ENCODE measurements around the gene EPB41L3. TPM values are rescaled to one million over a fixed set of nuclear protein-coding genes. Genes with fewer than 3 reads are reported as not detected.
"Not testable (repeated sequence)": the region's sequence is repeated elsewhere in the genome, so short reads cannot be mapped to it uniquely, and the experiment has no call there.

The EPB41L3 gene
- total and polyA plus RNA-seq, 10 donors = 8.0 to 121 (median 49.1) TPM

DNA sequence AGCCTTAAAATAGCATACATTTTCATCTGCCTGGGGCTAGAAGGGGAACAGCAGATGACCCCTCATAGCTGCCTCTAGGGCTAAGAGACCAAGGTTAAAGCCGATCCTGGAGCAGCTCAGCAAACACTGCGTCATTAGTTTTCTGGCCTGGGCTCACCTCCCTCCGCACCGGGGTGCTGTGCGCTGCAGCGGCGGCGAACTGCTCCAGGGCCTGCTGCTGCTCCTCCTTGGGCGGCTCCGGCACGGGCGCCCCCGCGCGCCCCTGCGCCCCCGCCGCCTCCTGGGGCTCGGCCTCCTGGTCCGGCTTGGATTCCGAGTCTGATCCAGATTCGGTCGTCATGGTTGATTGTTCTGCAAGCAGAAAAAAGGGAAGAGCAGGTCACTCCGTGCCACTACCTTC lies 55.0 kb downstream of the EPB41L3 start:
- intact Hi-C loops (cut with DNase I; ENCODE audit: low total_unique reads) = no loop called here

DNA sequence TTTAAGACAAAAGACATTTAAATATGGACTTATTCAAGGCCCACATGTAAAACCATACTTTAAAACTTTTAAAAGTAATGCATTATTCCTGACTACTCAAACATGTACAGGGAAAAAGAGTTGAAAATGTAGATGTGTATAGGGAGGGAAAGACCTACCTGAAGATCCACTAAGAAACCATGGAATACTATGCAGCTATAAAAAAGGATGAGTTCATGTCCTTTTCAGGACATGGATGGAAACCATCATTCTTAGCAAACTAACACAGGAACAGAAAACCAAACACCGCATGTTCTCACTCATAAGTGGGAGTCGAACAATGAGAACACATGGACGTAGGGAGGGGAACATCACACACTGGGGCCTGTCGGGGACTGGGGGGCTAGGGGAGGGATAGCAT lies 55.8 kb downstream of the EPB41L3 start:
- 92 to 97% (median 97%) methylated on average over 4 of the region's 4 CpGs for WGBS, 5 donors
- H3K4me3 ChIP-seq; intact Hi-C loops (cut with DNase I; ENCODE audit: low total_unique reads); DNase-seq; H3K4me1 ChIP-seq; H3K36me3 ChIP-seq; H3K9me3 ChIP-seq; H3K27me3 ChIP-seq (replicated peaks in 1 of 7); H3K27ac ChIP-seq: not testable (repeated sequence)

More for the DNA sequence above, 55.0 kb downstream of the EPB41L3 start:
- H3K36me3 ChIP-seq = no peaks in the 10 kb centered on the region
- no peak overlapping the region for H3K27ac ChIP-seq
- peaks cover 0 to 4% (median 0%) of the 10 kb centered on the region in 7 donors for H3K27me3 ChIP-seq (replicated peaks in 1 of 7)
- peaks cover 0 to 5% (median 0%) of the 10 kb centered on the region in 8 donors for H3K9me3 ChIP-seq
- DNase-seq = no peak
- no peaks in the 10 kb centered on the region for H3K4me1 ChIP-seq
- no peak for TF ChIP-seq POLR2AphosphoS5 (IDR thresholded peaks at IDR 0.05)
- no peak for TF ChIP-seq POLR2A (IDR thresholded peaks at IDR 0.05)
- TF ChIP-seq, protein P1, sequence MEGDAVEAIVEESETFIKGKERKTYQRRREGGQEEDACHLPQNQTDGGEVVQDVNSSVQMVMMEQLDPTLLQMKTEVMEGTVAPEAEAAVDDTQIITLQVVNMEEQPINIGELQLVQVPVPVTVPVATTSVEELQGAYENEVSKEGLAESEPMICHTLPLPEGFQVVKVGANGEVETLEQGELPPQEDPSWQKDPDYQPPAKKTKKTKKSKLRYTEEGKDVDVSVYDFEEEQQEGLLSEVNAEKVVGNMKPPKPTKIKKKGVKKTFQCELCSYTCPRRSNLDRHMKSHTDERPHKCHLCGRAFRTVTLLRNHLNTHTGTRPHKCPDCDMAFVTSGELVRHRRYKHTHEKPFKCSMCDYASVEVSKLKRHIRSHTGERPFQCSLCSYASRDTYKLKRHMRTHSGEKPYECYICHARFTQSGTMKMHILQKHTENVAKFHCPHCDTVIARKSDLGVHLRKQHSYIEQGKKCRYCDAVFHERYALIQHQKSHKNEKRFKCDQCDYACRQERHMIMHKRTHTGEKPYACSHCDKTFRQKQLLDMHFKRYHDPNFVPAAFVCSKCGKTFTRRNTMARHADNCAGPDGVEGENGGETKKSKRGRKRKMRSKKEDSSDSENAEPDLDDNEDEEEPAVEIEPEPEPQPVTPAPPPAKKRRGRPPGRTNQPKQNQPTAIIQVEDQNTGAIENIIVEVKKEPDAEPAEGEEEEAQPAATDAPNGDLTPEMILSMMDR (IDR thresholded peaks at IDR 0.05 in 8 of 11, conservative IDR thresholded peaks at IDR 0.05 in 3 of 11) = no peak
- H3K4me3 ChIP-seq = no peak overlapping the region
- WGBS, 5 donors = 60 to 82% (median 71%) methylated on average over 23 to 24 of the region's 24 CpGs

DNA sequence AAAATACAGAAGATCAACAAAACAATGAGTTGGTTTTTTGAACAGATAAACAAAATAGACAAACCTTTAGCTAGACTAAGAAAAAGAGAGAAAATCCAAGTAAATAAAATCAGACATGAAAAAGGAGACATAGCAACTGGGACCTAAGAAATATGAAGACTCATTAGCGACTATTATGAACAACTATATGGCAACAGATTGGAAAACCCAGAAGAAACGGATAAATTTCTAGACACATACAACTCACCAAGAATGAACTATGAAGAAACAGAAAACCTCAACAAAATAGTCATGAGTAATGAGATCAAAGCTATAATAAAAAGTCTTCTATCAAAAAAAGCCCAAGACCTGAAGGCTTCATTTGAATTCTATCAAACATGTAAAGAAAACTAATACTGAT lies 59.3 kb downstream of the EPB41L3 start:
- Histone ChIP-seq H3K4me1 (no peaks in the 10 kb centered on the region), H3K27ac (no peak overlapping the region), H3K4me3 (no peak overlapping the region), H3K36me3 (no peaks in the 10 kb centered on the region), H3K9me3 (peaks cover 0 to 9% (median 5%) of the 10 kb centered on the region in 8 donors), H3K27me3 (replicated peaks in 1 of 7) (peaks cover 0 to 4% (median 0%) of the 10 kb centered on the region in 7 donors)
- DNase-seq = no peak
- TF ChIP-seq POLR2AphosphoS5 (IDR thresholded peaks at IDR 0.05) = no peak
- TF ChIP-seq, protein P1 (IDR thresholded peaks at IDR 0.05 in 8 of 11, conservative IDR thresholded peaks at IDR 0.05 in 3 of 11) = no peak
- TF ChIP-seq POLR2A (IDR thresholded peaks at IDR 0.05) = no peak
- intact Hi-C loops (cut with DNase I; ENCODE audit: low total_unique reads) = no loop called here
- 82 to 94% (median 91%) methylated on average over 2 of the region's 2 CpGs for WGBS, 5 donors

DNA sequence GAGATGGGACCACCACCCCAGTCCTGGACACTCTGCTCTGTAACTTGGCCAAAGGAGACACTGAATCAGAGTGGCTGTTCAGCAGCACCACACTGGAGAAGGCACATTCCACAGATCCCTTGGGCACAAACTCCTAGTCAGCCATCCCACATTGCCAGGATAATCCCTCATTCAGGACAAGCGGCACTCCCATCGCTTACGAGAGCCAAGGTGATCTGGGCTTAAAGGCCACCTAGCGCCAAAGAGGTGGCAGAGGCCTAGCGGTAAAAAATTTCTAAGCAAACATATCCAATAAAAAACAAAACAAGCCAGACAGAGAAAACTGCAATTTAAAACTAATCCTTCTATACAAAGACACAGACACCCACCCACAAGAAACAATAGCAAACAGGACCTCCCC lies 62.2 kb downstream of the EPB41L3 start:
- DNase-seq = no peak
- peaks cover 0 to 9% (median 5%) of the 10 kb centered on the region in 8 donors for H3K9me3 ChIP-seq
- 95 to 100% (median 99%) methylated on average over 5 of the region's 5 CpGs for WGBS, 5 donors
- H3K4me1 ChIP-seq = no peaks in the 10 kb centered on the region
- H3K36me3 ChIP-seq = no peaks in the 10 kb centered on the region
- no peaks in the 10 kb centered on the region for H3K27me3 ChIP-seq (replicated peaks in 1 of 7)
- H3K27ac ChIP-seq = no peak overlapping the region
- intact Hi-C loops (cut with DNase I; ENCODE audit: low total_unique reads) = no loop called here
- H3K4me3 ChIP-seq = no peak overlapping the region
- TF ChIP-seq POLR2A (IDR thresholded peaks at IDR 0.05) (no peak), POLR2AphosphoS5 (IDR thresholded peaks at IDR 0.05) (no peak)
- TF ChIP-seq, protein P1 (IDR thresholded peaks at IDR 0.05 in 8 of 11, conservative IDR thresholded peaks at IDR 0.05 in 3 of 11) = no peak

DNA sequence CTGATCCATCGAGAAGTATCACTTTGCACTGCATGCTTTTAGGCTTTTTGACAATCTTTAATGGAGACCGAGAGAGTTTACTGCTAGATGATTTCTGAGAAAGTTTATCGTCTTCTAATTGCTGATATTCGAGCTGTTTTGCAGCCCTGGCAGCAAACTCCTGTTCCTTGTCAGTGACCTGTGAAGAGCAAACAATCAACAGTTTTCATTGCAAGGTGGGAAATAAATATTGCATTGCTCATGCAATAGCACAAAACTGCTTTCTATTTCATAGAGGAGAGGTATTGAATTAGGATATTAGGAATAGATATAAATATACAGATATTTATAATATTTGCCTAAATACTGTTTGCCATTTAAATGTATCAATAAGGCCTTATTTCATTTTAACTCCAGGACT lies 65.5 kb downstream of the EPB41L3 start:
- no peak overlapping the region for H3K4me3 ChIP-seq
- TF ChIP-seq, protein P1 (IDR thresholded peaks at IDR 0.05 in 8 of 11, conservative IDR thresholded peaks at IDR 0.05 in 3 of 11) = no peak
- no peak for TF ChIP-seq POLR2AphosphoS5 (IDR thresholded peaks at IDR 0.05)
- TF ChIP-seq POLR2A (IDR thresholded peaks at IDR 0.05) = no peak
- no peak overlapping the region for H3K27ac ChIP-seq
- H3K27me3 ChIP-seq (replicated peaks in 1 of 7) = no peaks in the 10 kb centered on the region
- WGBS, 5 donors = 75 to 93% (median 87%) methylated on average over 4 of the region's 4 CpGs
- peaks cover 0 to 7% (median 4%) of the 10 kb centered on the region in 8 donors for H3K9me3 ChIP-seq
- peaks cover 0 to 10% (median 3%) of the 10 kb centered on the region in 6 donors for H3K4me1 ChIP-seq
- H3K36me3 ChIP-seq = no peaks in the 10 kb centered on the region
- intact Hi-C loops (cut with DNase I; ENCODE audit: low total_unique reads) = no loop called here
- no peak for DNase-seq

All from spleen (tissue), 11 donors.